ENCODE data around the gene CCNY.

CCNY gene

GRCh38 chr10:35545079-35545657 is 208.9 kb downstream of the CCNY start:
- TF ChIP-seq SUZ12 (IDR thresholded peaks at IDR 0.05; ENCODE audit: extremely low read depth, insufficient read depth, insufficient read length) (no peak), ZNF274 (IDR thresholded peaks at IDR 0.05; ENCODE audit: low read depth, low read length) (no peak), YY1 (IDR thresholded peaks at IDR 0.05; ENCODE audit: insufficient read depth, insufficient read length) (no peak)
- DNase-seq (ENCODE audit: low read depth, low spot score) = no peak
- no peaks in the 10 kb centered on the region for H3K9me3 ChIP-seq (ENCODE audit: insufficient read depth, low read length)

DNA sequence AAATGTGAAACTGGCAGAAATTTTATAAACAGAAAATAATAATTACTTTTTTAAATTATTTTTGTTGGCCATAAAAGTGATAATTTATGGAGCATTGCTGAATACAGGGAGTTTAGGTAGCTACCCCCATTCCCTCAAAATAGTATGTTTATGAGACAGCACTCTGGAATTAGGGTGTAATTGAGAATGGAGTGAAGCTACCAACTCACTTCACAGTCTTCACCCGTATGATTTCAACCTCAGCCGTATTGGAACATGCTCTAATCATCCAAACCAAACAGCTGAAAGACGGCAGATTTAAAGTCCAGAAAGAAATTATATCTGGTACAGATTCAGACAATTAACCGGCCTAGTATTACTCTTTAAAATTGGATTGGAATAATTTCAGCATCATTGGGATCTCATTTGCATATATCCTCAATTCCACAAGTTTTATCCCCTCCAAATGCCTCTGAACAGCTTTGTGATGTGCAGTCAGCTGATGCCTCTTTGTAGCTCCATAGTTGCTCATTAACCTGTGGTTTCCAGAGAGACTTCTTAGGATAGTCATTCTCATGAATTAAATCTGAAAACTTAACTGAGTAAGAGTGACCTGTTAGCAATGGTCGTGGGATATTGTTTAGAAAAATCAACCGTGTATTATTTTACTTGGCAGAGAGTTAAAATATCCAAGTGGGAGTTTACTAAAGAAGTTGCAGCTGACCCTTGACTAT is 209.7 kb downstream of the CCNY start:
- Histone ChIP-seq H3K4me1 (ENCODE audit: insufficient read depth, insufficient read length) (peaks cover 3% of the 10 kb centered on the region), H3K9ac (ENCODE audit: insufficient read length, low read depth) (no peak overlapping the region), H3K9me3 (ENCODE audit: insufficient read depth, low read length) (no peaks in the 10 kb centered on the region), H3K36me3 (ENCODE audit: insufficient read depth, insufficient read length, low read length) (peaks cover 15% of the 10 kb centered on the region), H3K4me3 (ENCODE audit: insufficient read length, low read depth) (no peak overlapping the region), H3K27me3 (ENCODE audit: insufficient read depth, insufficient read length) (no peaks in the 10 kb centered on the region)
- no peak for DNase-seq (ENCODE audit: low read depth, low spot score)
- TF ChIP-seq YY1 (IDR thresholded peaks at IDR 0.05; ENCODE audit: insufficient read depth, insufficient read length) (no peak), SUZ12 (IDR thresholded peaks at IDR 0.05; ENCODE audit: extremely low read depth, insufficient read depth, insufficient read length) (no peak), ZNF274 (IDR thresholded peaks at IDR 0.05; ENCODE audit: low read depth, low read length) (no peak)

More at GRCh38 chr10:35545079-35545657, 208.9 kb downstream of the CCNY start:
- Histone ChIP-seq H3K9ac (ENCODE audit: insufficient read length, low read depth) (no peak overlapping the region), H3K36me3 (ENCODE audit: insufficient read depth, insufficient read length, low read length) (peaks cover 15% of the 10 kb centered on the region), H3K27me3 (ENCODE audit: insufficient read depth, insufficient read length) (no peaks in the 10 kb centered on the region), H3K4me1 (ENCODE audit: insufficient read depth, insufficient read length) (peaks cover 3% of the 10 kb centered on the region), H3K4me3 (ENCODE audit: insufficient read length, low read depth) (no peak overlapping the region)

- Histone ChIP-seq H3K9ac (ENCODE audit: insufficient read length, low read depth) (no peak overlapping the region), H3K4me1 (ENCODE audit: insufficient read depth, insufficient read length) (peaks cover 3% of the 10 kb centered on the region), H3K36me3 (ENCODE audit: insufficient read depth, insufficient read length, low read length) (peaks cover 15% of the 10 kb centered on the region), H3K4me3 (ENCODE audit: insufficient read length, low read depth) (no peak overlapping the region), H3K27me3 (ENCODE audit: insufficient read depth, insufficient read length) (no peaks in the 10 kb centered on the region), H3K9me3 (ENCODE audit: insufficient read depth, low read length) (no peaks in the 10 kb centered on the region)
- no peak for DNase-seq (ENCODE audit: low read depth, low spot score)
- TF ChIP-seq YY1 (IDR thresholded peaks at IDR 0.05; ENCODE audit: insufficient read depth, insufficient read length) = no peak
Observed at GRCh38 chr10:35546824-35547225, 210.5 kb downstream of the CCNY start.

GRCh38 chr10:35552650-35553342 is 216.5 kb downstream of the CCNY start:
- Histone ChIP-seq H3K36me3 (ENCODE audit: insufficient read depth, insufficient read length, low read length) (peaks cover 18% of the 10 kb centered on the region), H3K9ac (ENCODE audit: insufficient read length, low read depth) (no peak overlapping the region), H3K27me3 (ENCODE audit: insufficient read depth, insufficient read length) (no peaks in the 10 kb centered on the region), H3K4me1 (ENCODE audit: insufficient read depth, insufficient read length) (no peaks in the 10 kb centered on the region), H3K9me3 (ENCODE audit: insufficient read depth, low read length) (no peaks in the 10 kb centered on the region), H3K4me3 (ENCODE audit: insufficient read length, low read depth) (no peak overlapping the region)
- no peak for DNase-seq (ENCODE audit: low read depth, low spot score)
- TF ChIP-seq YY1 (IDR thresholded peaks at IDR 0.05; ENCODE audit: insufficient read depth, insufficient read length) = no peak

DNA sequence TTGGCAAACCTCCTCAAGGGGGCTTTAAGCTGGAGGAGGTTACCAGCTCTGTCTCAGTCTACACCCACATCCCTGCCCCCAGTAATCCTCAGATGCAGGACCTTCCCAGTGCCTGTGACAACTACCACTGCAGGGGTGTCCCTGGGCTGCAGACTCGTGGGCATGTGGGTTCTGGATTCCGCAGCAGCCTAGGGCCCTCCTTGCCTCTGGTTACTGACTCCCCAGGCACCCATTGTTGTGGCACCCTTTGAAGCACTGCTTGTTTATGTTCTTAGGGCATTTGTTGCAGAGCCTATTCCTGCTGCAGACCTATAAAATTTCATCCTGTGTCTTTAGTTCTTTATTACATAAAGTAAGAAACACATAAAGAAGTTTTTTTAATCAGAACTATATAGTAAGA is 217.7 kb downstream of the CCNY start:
- H3K27me3 ChIP-seq (ENCODE audit: insufficient read depth, insufficient read length) = no peaks in the 10 kb centered on the region
- peaks cover 16% of the 10 kb centered on the region for H3K36me3 ChIP-seq (ENCODE audit: insufficient read depth, insufficient read length, low read length)
- no peak overlapping the region for H3K4me3 ChIP-seq (ENCODE audit: insufficient read length, low read depth)
- H3K4me1 ChIP-seq (ENCODE audit: insufficient read depth, insufficient read length) = no peaks in the 10 kb centered on the region
- no peaks in the 10 kb centered on the region for H3K9me3 ChIP-seq (ENCODE audit: insufficient read depth, low read length)
- H3K9ac ChIP-seq (ENCODE audit: insufficient read length, low read depth) = no peak overlapping the region
- DNase-seq (ENCODE audit: low read depth, low spot score) = no peak
- TF ChIP-seq SUZ12 (IDR thresholded peaks at IDR 0.05; ENCODE audit: extremely low read depth, insufficient read depth, insufficient read length) (no peak), YY1 (IDR thresholded peaks at IDR 0.05; ENCODE audit: insufficient read depth, insufficient read length) (no peak), ZNF274 (IDR thresholded peaks at IDR 0.05; ENCODE audit: low read depth, low read length) (no peak)

DNA sequence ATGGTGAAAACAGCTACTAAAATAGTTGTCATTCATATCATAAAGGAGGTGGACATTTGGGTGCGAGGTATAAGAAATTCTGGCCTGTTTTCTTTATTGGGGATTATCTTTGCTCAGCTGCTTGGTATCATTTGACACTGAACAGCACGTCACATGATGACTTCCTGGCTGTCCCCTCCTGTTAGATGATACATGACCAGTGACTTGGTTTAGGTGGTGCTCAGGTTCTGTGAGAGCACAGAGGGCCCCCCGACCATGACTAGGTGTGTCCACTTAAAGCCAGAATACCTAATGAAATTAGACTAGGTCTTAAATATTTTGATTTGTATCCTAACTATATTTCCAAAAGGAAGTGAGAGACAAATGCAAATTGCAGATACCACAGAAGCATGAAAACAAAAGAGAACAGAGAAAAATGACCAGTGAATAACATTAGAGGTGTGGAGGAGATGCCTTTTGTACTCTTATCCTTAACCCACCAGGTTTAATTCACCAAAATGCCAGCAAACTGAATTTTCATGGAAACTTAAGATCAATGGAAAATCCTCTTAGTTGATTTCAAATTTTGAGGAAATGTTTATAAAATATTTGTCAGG is 218.2 kb downstream of the CCNY start:
- no peak overlapping the region for H3K9ac ChIP-seq (ENCODE audit: insufficient read length, low read depth)
- H3K27me3 ChIP-seq (ENCODE audit: insufficient read depth, insufficient read length) = no peaks in the 10 kb centered on the region
- TF ChIP-seq ZNF274 (IDR thresholded peaks at IDR 0.05; ENCODE audit: low read depth, low read length) = no peak
- TF ChIP-seq SUZ12 (IDR thresholded peaks at IDR 0.05; ENCODE audit: extremely low read depth, insufficient read depth, insufficient read length) = no peak
- no peak for TF ChIP-seq YY1 (IDR thresholded peaks at IDR 0.05; ENCODE audit: insufficient read depth, insufficient read length)
- DNase-seq (ENCODE audit: low read depth, low spot score) = no peak
- H3K4me3 ChIP-seq (ENCODE audit: insufficient read length, low read depth) = no peak overlapping the region
- H3K9me3 ChIP-seq (ENCODE audit: insufficient read depth, low read length) = no peaks in the 10 kb centered on the region
- no peaks in the 10 kb centered on the region for H3K4me1 ChIP-seq (ENCODE audit: insufficient read depth, insufficient read length)
- H3K36me3 ChIP-seq (ENCODE audit: insufficient read depth, insufficient read length, low read length) = peaks cover 11% of the 10 kb centered on the region
